ENCODE results near the gene BCDIN3D.
"Not testable (repeated sequence)": the region's sequence is repeated elsewhere in the genome, so short reads cannot be mapped to it uniquely, and the experiment has no call there.

The BCDIN3D gene

DNA sequence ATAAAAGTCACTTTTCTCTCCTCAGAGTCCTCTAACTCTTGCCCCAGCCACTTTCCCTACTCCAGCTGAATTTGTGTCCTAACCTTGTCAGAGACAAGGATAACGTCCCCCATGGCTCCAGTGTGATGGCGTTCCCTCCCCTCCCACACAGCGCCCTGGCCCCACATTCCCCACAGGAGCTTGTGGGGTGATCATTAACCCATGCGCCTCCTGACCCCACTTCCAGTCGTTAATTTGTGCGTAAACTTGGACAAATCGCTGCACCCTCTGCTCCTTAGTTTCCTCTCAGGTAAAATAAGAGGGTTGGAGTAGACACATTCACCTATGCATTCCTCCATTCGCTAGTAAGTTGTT lies 22.9 kb upstream of the BCDIN3D start:
- no peaks in the 10 kb centered on the region for H3K36me3 ChIP-seq (ENCODE audit: control insufficient read depth, insufficient read depth, low read length)
- DNase-seq (ENCODE audit: extremely low read depth, insufficient read length): no peak
- TF ChIP-seq, protein P1, sequence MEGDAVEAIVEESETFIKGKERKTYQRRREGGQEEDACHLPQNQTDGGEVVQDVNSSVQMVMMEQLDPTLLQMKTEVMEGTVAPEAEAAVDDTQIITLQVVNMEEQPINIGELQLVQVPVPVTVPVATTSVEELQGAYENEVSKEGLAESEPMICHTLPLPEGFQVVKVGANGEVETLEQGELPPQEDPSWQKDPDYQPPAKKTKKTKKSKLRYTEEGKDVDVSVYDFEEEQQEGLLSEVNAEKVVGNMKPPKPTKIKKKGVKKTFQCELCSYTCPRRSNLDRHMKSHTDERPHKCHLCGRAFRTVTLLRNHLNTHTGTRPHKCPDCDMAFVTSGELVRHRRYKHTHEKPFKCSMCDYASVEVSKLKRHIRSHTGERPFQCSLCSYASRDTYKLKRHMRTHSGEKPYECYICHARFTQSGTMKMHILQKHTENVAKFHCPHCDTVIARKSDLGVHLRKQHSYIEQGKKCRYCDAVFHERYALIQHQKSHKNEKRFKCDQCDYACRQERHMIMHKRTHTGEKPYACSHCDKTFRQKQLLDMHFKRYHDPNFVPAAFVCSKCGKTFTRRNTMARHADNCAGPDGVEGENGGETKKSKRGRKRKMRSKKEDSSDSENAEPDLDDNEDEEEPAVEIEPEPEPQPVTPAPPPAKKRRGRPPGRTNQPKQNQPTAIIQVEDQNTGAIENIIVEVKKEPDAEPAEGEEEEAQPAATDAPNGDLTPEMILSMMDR (IDR thresholded peaks at IDR 0.05; ENCODE audit: insufficient read depth, low read length, poor library complexity, severe bottlenecking): no peak
- H3K27me3 ChIP-seq (replicated peaks; ENCODE audit: control insufficient read depth, insufficient read depth, low read length): no peaks in the 10 kb centered on the region; the same call in 1 of the 2 replicates
- no peak overlapping the region for H3K4me3 ChIP-seq (replicated peaks; ENCODE audit: low read depth, low read length)

DNA sequence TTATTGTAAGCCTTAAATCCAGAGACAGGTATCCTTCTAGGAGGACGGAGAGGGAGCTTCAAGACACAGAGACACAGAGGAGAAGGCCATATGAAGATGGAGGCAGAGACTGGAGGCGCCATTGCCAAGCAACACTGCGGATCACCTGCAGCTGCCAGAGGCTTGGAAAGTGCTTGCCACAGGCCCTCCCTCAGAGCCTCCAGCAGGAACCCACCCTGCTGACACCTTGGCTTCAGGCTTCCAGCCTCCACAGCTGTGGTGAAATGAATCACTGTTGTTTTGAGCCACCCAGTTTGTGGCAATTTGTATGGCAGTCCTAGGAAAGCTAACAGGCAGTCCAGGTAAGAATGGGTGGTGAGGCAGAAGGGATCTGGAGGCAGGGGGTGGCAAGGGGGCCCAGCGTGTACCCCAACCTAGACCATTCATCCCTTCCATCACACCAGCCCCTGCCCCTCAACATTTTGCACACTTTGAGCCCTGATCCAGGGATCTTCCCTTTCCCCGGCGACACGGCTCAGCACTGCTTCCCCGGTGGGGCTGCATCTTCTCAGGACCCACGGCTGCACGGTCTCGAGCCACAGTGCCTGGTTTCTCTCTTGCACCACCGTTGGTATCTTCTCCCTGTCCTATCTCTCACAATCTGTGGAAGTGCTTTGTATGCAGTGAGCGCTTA lies 22.3 kb upstream of the BCDIN3D start:
- Histone ChIP-seq H3K4me3 (replicated peaks; ENCODE audit: low read depth, low read length) (no peak overlapping the region), H3K27me3 (replicated peaks; ENCODE audit: control insufficient read depth, insufficient read depth, low read length) (no peaks in the 10 kb centered on the region; the same call in 1 of the 2 replicates), H3K36me3 (ENCODE audit: control insufficient read depth, insufficient read depth, low read length) (no peaks in the 10 kb centered on the region)
- DNase-seq (ENCODE audit: extremely low read depth, insufficient read length): no peak
- TF ChIP-seq, protein P1 (IDR thresholded peaks at IDR 0.05; ENCODE audit: insufficient read depth, low read length, poor library complexity, severe bottlenecking): no peak

DNA sequence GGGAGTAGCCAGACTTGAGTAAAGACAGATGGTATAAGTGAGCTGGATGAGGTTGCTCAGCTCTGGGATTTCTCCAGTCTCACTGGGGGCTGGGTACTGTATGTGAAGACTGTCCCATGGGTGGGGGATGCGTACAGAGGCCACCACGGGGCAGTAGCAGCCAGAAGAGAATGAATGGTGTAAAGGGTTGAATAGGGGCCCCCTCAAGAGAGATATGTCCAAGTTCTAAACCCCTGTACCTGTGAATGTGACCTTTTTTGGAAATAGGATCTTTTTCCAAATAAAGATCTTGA lies 21.8 kb upstream of the BCDIN3D start:
- Histone ChIP-seq H3K4me3 (replicated peaks; ENCODE audit: low read depth, low read length) (no peak overlapping the region), H3K27me3 (replicated peaks; ENCODE audit: control insufficient read depth, insufficient read depth, low read length) (no peaks in the 10 kb centered on the region; the same call in 1 of the 2 replicates), H3K36me3 (ENCODE audit: control insufficient read depth, insufficient read depth, low read length) (no peaks in the 10 kb centered on the region)
- TF ChIP-seq, protein P1 (IDR thresholded peaks at IDR 0.05; ENCODE audit: insufficient read depth, low read length, poor library complexity, severe bottlenecking): no peak
- DNase-seq (ENCODE audit: extremely low read depth, insufficient read length): no peak

DNA sequence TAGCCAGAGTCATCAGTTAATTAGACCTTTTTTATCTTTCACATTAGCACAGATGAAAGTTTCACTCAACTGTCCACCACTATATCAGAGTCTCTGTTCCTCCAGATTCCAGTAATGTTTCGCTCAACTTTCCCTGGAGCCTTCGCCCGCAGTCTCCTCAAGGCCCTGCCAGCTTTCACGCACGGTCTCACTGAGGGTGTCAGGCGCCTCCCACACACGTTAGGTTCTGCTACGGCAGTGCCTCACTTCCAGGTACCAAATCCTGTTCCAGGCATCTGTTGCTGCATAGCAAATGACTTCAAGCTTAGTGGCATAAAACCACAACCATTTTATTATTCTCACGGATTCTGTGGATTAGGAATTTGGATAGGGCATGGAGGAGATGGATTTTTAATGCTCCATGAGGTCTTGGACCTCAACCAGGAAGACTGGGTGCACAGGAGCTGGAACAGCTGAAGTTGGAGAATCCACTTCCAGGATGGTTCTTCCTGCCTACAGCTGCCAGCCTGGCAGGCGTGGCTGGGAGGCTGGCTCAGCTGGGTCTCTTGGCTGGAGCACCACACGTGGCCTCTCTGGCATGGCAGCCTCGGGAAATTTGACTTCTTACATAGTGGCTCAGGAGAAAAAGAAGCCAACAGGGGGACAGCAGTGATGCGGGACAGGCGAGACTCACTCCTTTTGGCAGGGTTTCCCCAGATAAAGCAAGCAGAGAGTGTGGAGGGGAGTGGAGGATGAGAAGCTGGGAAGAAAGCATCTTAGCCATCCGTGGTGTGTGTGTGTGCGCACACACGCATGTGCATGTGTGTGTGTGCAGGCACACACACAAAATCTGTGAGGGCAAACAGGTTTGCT lies 21.3 kb upstream of the BCDIN3D start:
- DNase-seq (ENCODE audit: extremely low read depth, insufficient read length): no peak
- TF ChIP-seq, protein P1 (IDR thresholded peaks at IDR 0.05; ENCODE audit: insufficient read depth, low read length, poor library complexity, severe bottlenecking): no peak
- H3K27me3 ChIP-seq (replicated peaks; ENCODE audit: control insufficient read depth, insufficient read depth, low read length): no peaks in the 10 kb centered on the region; the same call in 1 of the 2 replicates
- no peaks in the 10 kb centered on the region for H3K36me3 ChIP-seq (ENCODE audit: control insufficient read depth, insufficient read depth, low read length)
- H3K4me3 ChIP-seq (replicated peaks; ENCODE audit: low read depth, low read length): no peak overlapping the region

DNA sequence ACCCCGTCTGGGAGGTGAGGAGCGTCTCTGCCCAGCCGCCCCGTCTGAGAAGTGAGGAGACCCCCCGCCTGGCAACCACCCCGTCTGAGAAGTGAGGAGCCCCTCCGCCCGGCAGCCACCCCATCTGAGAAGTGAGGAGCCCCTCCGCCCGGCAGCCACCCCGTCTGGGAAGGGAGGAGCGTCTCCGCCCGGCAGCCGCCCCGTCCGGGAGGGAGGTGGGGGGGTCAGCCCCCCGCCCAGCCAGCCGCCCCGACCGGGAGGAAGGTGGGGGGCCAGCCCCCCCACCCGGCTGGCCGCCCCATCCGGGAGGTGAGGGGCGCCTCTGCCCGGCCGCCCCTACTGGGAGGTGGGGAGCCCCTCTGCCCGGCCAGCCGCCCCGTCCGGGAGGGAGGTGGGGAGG lies 18.0 kb upstream of the BCDIN3D start:
- H3K4me3 ChIP-seq (replicated peaks; ENCODE audit: low read depth, low read length); H3K27me3 ChIP-seq (replicated peaks; ENCODE audit: control insufficient read depth, insufficient read depth, low read length); H3K36me3 ChIP-seq (ENCODE audit: control insufficient read depth, insufficient read depth, low read length); DNase-seq (ENCODE audit: extremely low read depth, insufficient read length): not testable (repeated sequence)

DNA sequence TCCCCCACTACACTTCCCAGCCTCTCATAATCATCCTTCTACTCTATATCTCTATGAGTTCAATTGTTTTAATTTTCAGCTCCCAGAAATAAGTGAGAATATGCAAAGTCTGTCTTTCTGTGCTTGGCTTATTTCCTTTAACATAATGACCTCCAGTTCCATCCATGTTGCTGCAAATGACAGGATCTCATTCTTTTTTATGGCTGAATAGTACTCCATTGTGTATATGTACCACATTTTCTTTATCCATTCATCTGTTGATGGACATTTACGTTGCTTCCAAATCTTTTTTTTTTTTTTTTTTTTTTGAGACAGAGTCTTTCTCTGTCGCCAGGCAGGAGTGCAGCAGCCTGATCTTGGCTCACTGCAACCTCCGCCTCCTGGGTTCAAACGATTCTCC lies 13.0 kb upstream of the BCDIN3D start:
- H3K36me3 ChIP-seq (ENCODE audit: control insufficient read depth, insufficient read depth, low read length); DNase-seq (ENCODE audit: extremely low read depth, insufficient read length); H3K27me3 ChIP-seq (replicated peaks; ENCODE audit: control insufficient read depth, insufficient read depth, low read length); H3K4me3 ChIP-seq (replicated peaks; ENCODE audit: low read depth, low read length): not testable (repeated sequence)
